WTC11 (cell line): ENCODE results near the gene ZFYVE28. TPM values are rescaled to one million over a fixed set of nuclear protein-coding genes. Genes with fewer than 3 reads are reported as not detected.

Experiments used
- ATAC-seq: fragments of 200-7000 bp; cut with Tn5 transposase; 2 replicates; pipeline ENCODE4 v1.10.0; 2021; ENCODE audit warnings: mild to moderate bottlenecking, moderate library complexity
- CTCF ChIA-PET: fragments of 300-600 bp; sonication (Branson Sonifier 250); formaldehyde crosslinking; loops from one replicate; lab custom pipeline; 2021; ENCODE audit warnings: antibody characterized with exemption; lab: Charles Lee
- POLR2A ChIA-PET: fragments of 350-600 bp; sonication (Branson Sonifier 250); formaldehyde crosslinking; loops from one replicate; lab custom pipeline; 2021; ENCODE audit warnings: antibody characterized with exemption; lab: Charles Lee
- DNase-seq: peaks from one replicate; pipeline ENCODE4 v3.0.0; 2021; ENCODE audit warnings: low spot score
- H3K27ac Mint-ChIP-seq: 2 replicates; pipeline ENCODE4 v1.8.0; 2021; ENCODE audit warnings: mixed read lengths
- H3K27me3 Mint-ChIP-seq: 2 replicates; pipeline ENCODE4 v1.8.0; 2021; ENCODE audit warnings: low read depth, mild to moderate bottlenecking, moderate library complexity, mixed read lengths
- H3K36me3 Mint-ChIP-seq: 2 replicates; pipeline ENCODE4 v1.8.0; 2021; ENCODE audit warnings: mixed read lengths
- H3K4me1 Mint-ChIP-seq: 2 replicates; pipeline ENCODE4 v1.8.0; 2022; ENCODE audit warnings: mixed read lengths
- H3K4me3 Mint-ChIP-seq: 2 replicates; pipeline ENCODE4 v1.8.0; 2021; ENCODE audit warnings: mild to moderate bottlenecking, moderate library complexity, mixed read lengths
- H3K9me3 Mint-ChIP-seq: 2 replicates; pipeline ENCODE4 v1.8.0; 2021; ENCODE audit warnings: mixed read lengths
- ATF3 ChIP-seq: sonication (generic); formaldehyde crosslinking; conservative IDR thresholded peaks from 2 replicates; pipeline ENCODE4 v1.8.1; 2022; ENCODE audit warnings: mild to moderate bottlenecking, missing genetic modification reagents
- CBFB ChIP-seq: sonication (generic); formaldehyde crosslinking; IDR thresholded peaks from 2 replicates; pipeline ENCODE4 v1.8.1; 2022; ENCODE audit warnings: mild to moderate bottlenecking, low read depth, missing genetic modification reagents
- CREB1 ChIP-seq: sonication (generic); formaldehyde crosslinking; IDR thresholded peaks from 2 replicates; pipeline ENCODE4 v1.8.0; 2023; ENCODE audit warnings: mild to moderate bottlenecking, missing genetic modification reagents
- E2F5 ChIP-seq: sonication (generic); formaldehyde crosslinking; IDR thresholded peaks from 2 replicates; pipeline ENCODE4 v1.8.1; 2022; ENCODE audit warnings: mild to moderate bottlenecking, moderate library complexity, missing genetic modification reagents
- HMGA2 ChIP-seq: fragments of 250-450 bp; sonication (Bioruptor Pico); IDR thresholded peaks from 2 replicates; pipeline ENCODE4 v1.4.0; 2021; ENCODE audit warnings: mild to moderate bottlenecking, moderate library complexity
- HMGXB4 ChIP-seq: sonication (generic); formaldehyde crosslinking; IDR thresholded peaks from 2 replicates; pipeline ENCODE4 v1.8.1; 2023; ENCODE audit warnings: mild to moderate bottlenecking, moderate library complexity, missing genetic modification reagents
- JAZF1 ChIP-seq: fragments of 250-450 bp; sonication (Bioruptor Pico); IDR thresholded peaks from 2 replicates; pipeline ENCODE4 v1.9.0; 2021; ENCODE audit warnings: moderate library complexity, mild to moderate bottlenecking, inconsistent platforms
- KAT7 ChIP-seq: sonication (generic); formaldehyde crosslinking; IDR thresholded peaks from 2 replicates; pipeline ENCODE4 v1.8.1; 2023; ENCODE audit warnings: missing genetic modification reagents, mild to moderate bottlenecking, borderline replicate concordance
- MXD4 ChIP-seq: fragments of 250-450 bp; sonication (Bioruptor Pico); IDR thresholded peaks from 2 replicates; pipeline ENCODE4 v1.8.0; 2021; ENCODE audit warnings: mild to moderate bottlenecking, moderate library complexity, borderline replicate concordance
- NR1H2 ChIP-seq: sonication (generic); formaldehyde crosslinking; IDR thresholded peaks from 2 replicates; pipeline ENCODE4 v1.9.0; 2021; ENCODE audit warnings: mild to moderate bottlenecking, moderate library complexity, missing genetic modification reagents
- SMAD3 ChIP-seq: sonication (generic); formaldehyde crosslinking; IDR thresholded peaks from 2 replicates; pipeline ENCODE4 v1.8.0; 2022; ENCODE audit warnings: missing genetic modification reagents, mild to moderate bottlenecking, borderline replicate concordance
- TEAD1 ChIP-seq: sonication (generic); formaldehyde crosslinking; IDR thresholded peaks from 2 replicates; pipeline ENCODE4 v1.8.0; 2022; ENCODE audit warnings: mild to moderate bottlenecking, missing genetic modification reagents
- ZNF219 ChIP-seq: sonication (generic); formaldehyde crosslinking; IDR thresholded peaks from 2 replicates; pipeline ENCODE4 v1.8.0; 2023; ENCODE audit warnings: missing genetic modification reagents, mild to moderate bottlenecking, borderline replicate concordance
- ZNF317 ChIP-seq: sonication (generic); formaldehyde crosslinking; IDR thresholded peaks from 2 replicates; pipeline ENCODE4 v1.8.1; 2023; ENCODE audit warnings: low read depth, mild to moderate bottlenecking, moderate library complexity, missing genetic modification reagents, borderline replicate concordance
- ZNF423 ChIP-seq: fragments of 250-450 bp; sonication (Bioruptor Pico); IDR thresholded peaks from 2 replicates; pipeline ENCODE4 v2.1.2; 2022; ENCODE audit warnings: mild to moderate bottlenecking, moderate library complexity
- ZNF671 ChIP-seq: fragments of 250-450 bp; sonication (Bioruptor Pico); IDR thresholded peaks from 2 replicates; pipeline ENCODE4 v1.8.0; 2021; ENCODE audit warnings: mild to moderate bottlenecking
- total RNA-seq: library from RNA; stranded (reverse); gene quantifications from 3 replicates; pipeline ENCODE4 v1.2.3, GENCODE V29; 2021
- TF ChIP-seq, protein P1 (sequence below): sonication (generic); formaldehyde crosslinking; IDR thresholded peaks from 2 replicates; pipeline ENCODE4 v1.8.1; 2023; ENCODE audit warnings: mild to moderate bottlenecking, missing genetic modification reagents, borderline replicate concordance
- TF ChIP-seq, protein P2 (sequence below): sonication (generic); formaldehyde crosslinking; conservative IDR thresholded peaks from 2 replicates; pipeline ENCODE4 v1.8.1; 2023; ENCODE audit warnings: mild to moderate bottlenecking, low read depth, missing genetic modification reagents, moderate library complexity
- TF ChIP-seq, protein P3 (sequence below): sonication (generic); formaldehyde crosslinking; IDR thresholded peaks from 2 replicates; pipeline ENCODE4 v1.8.1; 2022; ENCODE audit warnings: low read depth, missing genetic modification reagents, borderline replicate concordance

Gene ZFYVE28
- total RNA-seq, 1 experiment from 2014 or later: 7.8 TPM

- TF ChIP-seq ZNF317 (CRISPR knock-in tag) (no peak), MXD4 (CRISPR knock-in tag) (no peak), E2F5 (no peak), SMAD3 (no peak)
Measured at GRCh38 chr4:2445130-2445529, 26.7 kb upstream of the ZFYVE28 start (continued).

GRCh38 chr4:2443956-2444740 is 25.7 kb upstream of the ZFYVE28 start:
- H3K36me3 Mint-ChIP-seq: no peaks in the 10 kb centered on the region
- no peaks in the 10 kb centered on the region; the same call in 1 of the 2 replicates for H3K27me3 Mint-ChIP-seq
- no peak for TF ChIP-seq KAT7
- no peak for TF ChIP-seq NR1H2 (CRISPR knock-in tag)
- TF ChIP-seq TEAD1 (CRISPR knock-in tag): no peak
- TF ChIP-seq, protein P1, sequence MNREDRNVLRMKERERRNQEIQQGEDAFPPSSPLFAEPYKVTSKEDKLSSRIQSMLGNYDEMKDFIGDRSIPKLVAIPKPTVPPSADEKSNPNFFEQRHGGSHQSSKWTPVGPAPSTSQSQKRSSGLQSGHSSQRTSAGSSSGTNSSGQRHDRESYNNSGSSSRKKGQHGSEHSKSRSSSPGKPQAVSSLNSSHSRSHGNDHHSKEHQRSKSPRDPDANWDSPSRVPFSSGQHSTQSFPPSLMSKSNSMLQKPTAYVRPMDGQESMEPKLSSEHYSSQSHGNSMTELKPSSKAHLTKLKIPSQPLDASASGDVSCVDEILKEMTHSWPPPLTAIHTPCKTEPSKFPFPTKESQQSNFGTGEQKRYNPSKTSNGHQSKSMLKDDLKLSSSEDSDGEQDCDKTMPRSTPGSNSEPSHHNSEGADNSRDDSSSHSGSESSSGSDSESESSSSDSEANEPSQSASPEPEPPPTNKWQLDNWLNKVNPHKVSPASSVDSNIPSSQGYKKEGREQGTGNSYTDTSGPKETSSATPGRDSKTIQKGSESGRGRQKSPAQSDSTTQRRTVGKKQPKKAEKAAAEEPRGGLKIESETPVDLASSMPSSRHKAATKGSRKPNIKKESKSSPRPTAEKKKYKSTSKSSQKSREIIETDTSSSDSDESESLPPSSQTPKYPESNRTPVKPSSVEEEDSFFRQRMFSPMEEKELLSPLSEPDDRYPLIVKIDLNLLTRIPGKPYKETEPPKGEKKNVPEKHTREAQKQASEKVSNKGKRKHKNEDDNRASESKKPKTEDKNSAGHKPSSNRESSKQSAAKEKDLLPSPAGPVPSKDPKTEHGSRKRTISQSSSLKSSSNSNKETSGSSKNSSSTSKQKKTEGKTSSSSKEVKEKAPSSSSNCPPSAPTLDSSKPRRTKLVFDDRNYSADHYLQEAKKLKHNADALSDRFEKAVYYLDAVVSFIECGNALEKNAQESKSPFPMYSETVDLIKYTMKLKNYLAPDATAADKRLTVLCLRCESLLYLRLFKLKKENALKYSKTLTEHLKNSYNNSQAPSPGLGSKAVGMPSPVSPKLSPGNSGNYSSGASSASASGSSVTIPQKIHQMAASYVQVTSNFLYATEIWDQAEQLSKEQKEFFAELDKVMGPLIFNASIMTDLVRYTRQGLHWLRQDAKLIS (CRISPR knock-in tag): no peak
- TF ChIP-seq, all 79 proteins: peak for 0
- no peak overlapping the region for H3K27ac Mint-ChIP-seq
- POLR2A ChIA-PET: no interaction called here
- H3K4me1 Mint-ChIP-seq: peaks cover 2% of the 10 kb centered on the region; the same call in 1 of the 2 replicates
- DNase-seq (no peak), ATAC-seq (no peak)
- CTCF ChIA-PET: interaction anchor here (1.0 to 3.4 kb wide), 3 partner anchors 16 to 224 kb away, joined by 3 to 44 read pairs (median 3); no protein-coding TSS in a partner anchor
- H3K4me3 Mint-ChIP-seq: no peak overlapping the region
- H3K9me3 Mint-ChIP-seq: no peaks in the 10 kb centered on the region

- Mint-ChIP-seq H3K4me1 (peaks cover 2% of the 10 kb centered on the region; the same call in 1 of the 2 replicates), H3K9me3 (no peaks in the 10 kb centered on the region), H3K4me3 (no peak overlapping the region), H3K36me3 (no peaks in the 10 kb centered on the region), H3K27ac (no peak overlapping the region), H3K27me3 (no peaks in the 10 kb centered on the region; the same call in 1 of the 2 replicates)
- ChIA-PET POLR2A (no interaction called here), CTCF (interaction anchor here (0.9 to 3.4 kb wide), 16 partner anchors 8 to 228 kb away, joined by 3 to 44 read pairs (median 14); partner anchors contain the start of genes CFAP99, HAUS3, POLN and RNF4)
- no peak for ATAC-seq
- no peak for TF ChIP-seq HMGXB4 (CRISPR knock-in tag)
- no peak for TF ChIP-seq ATF3
- no peak for TF ChIP-seq ZNF219
- TF ChIP-seq ZNF671 (CRISPR knock-in tag): no peak
- TF ChIP-seq ZNF423 (CRISPR knock-in tag): no peak
- TF ChIP-seq, protein P2, sequence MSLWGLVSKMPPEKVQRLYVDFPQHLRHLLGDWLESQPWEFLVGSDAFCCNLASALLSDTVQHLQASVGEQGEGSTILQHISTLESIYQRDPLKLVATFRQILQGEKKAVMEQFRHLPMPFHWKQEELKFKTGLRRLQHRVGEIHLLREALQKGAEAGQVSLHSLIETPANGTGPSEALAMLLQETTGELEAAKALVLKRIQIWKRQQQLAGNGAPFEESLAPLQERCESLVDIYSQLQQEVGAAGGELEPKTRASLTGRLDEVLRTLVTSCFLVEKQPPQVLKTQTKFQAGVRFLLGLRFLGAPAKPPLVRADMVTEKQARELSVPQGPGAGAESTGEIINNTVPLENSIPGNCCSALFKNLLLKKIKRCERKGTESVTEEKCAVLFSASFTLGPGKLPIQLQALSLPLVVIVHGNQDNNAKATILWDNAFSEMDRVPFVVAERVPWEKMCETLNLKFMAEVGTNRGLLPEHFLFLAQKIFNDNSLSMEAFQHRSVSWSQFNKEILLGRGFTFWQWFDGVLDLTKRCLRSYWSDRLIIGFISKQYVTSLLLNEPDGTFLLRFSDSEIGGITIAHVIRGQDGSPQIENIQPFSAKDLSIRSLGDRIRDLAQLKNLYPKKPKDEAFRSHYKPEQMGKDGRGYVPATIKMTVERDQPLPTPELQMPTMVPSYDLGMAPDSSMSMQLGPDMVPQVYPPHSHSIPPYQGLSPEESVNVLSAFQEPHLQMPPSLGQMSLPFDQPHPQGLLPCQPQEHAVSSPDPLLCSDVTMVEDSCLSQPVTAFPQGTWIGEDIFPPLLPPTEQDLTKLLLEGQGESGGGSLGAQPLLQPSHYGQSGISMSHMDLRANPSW (CRISPR knock-in tag): no peak
- no peak for TF ChIP-seq HMGA2 (CRISPR knock-in tag)
- no peak for TF ChIP-seq CREB1
- no peak for TF ChIP-seq JAZF1 (CRISPR knock-in tag)
- TF ChIP-seq MXD4 (CRISPR knock-in tag): no peak
- TF ChIP-seq, protein P3, sequence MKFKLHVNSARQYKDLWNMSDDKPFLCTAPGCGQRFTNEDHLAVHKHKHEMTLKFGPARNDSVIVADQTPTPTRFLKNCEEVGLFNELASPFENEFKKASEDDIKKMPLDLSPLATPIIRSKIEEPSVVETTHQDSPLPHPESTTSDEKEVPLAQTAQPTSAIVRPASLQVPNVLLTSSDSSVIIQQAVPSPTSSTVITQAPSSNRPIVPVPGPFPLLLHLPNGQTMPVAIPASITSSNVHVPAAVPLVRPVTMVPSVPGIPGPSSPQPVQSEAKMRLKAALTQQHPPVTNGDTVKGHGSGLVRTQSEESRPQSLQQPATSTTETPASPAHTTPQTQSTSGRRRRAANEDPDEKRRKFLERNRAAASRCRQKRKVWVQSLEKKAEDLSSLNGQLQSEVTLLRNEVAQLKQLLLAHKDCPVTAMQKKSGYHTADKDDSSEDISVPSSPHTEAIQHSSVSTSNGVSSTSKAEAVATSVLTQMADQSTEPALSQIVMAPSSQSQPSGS: no peak
- no peak for TF ChIP-seq CBFB (CRISPR knock-in tag)
- no peak for TF ChIP-seq TEAD1 (CRISPR knock-in tag)
- no peak for DNase-seq
Measured at GRCh38 chr4:2443061-2443730, 24.8 kb upstream of the ZFYVE28 start.
